Neural progenitor cell (in vitro differentiated cells): ENCODE results near the gene ADAM17. TPM values are rescaled to one million over a fixed set of nuclear protein-coding genes. Genes with fewer than 3 reads are reported as not detected.

ENCODE experiments used
- DNase-seq: peaks from one replicate; pipeline ENCODE4 v3.0.0-alpha.2; 2016; ENCODE audit warnings: low spot score
- H2AFZ ChIP-seq: fragments of 200-600 bp; sonication (generic); replicated peaks from 2 replicates; pipeline ENCODE4 v1.6.1; 2016; ENCODE audit warnings: antibody characterized with exemption
- H3F3A ChIP-seq: fragments of 200-600 bp; sonication (generic); 2 replicates; pipeline ENCODE4 v1.6.1; 2016; ENCODE audit warnings: antibody characterized with exemption, low read depth
- H3K27ac ChIP-seq: fragments of 200-600 bp; sonication (generic); 2 replicates; pipeline ENCODE4 v1.5.1; 2016; ENCODE audit warnings: mild to moderate bottlenecking
- H3K27me3 ChIP-seq: fragments of 200-600 bp; sonication (generic); 2 replicates; pipeline ENCODE4 v1.6.1; 2016; ENCODE audit warnings: mild to moderate bottlenecking, moderate library complexity
- H3K36me3 ChIP-seq: fragments of 200-600 bp; sonication (generic); 2 replicates; pipeline ENCODE4 v1.5.1; 2016
- H3K4me1 ChIP-seq: fragments of 200-600 bp; sonication (generic); 2 replicates; pipeline ENCODE4 v1.6.1; 2016; ENCODE audit warnings: mixed run types
- H3K4me2 ChIP-seq: fragments of 200-600 bp; sonication (generic); 2 replicates; pipeline ENCODE4 v1.6.1; 2016
- H3K4me3 ChIP-seq: fragments of 200-600 bp; sonication (generic); 2 replicates; pipeline ENCODE4 v1.5.1; 2016
- H3K79me2 ChIP-seq: fragments of 200-600 bp; sonication (generic); 2 replicates; pipeline ENCODE4 v1.6.1; 2016; ENCODE audit warnings: low read depth
- H3K9ac ChIP-seq: fragments of 200-600 bp; sonication (generic); 2 replicates; pipeline ENCODE4 v1.6.1; 2016
- H3K9me3 ChIP-seq: fragments of 200-600 bp; sonication (generic); 2 replicates; pipeline ENCODE4 v1.5.1; 2016; ENCODE audit warnings: low read depth
- H4K20me1 ChIP-seq: fragments of 200-600 bp; sonication (generic); 2 replicates; pipeline ENCODE4 v1.6.1; 2016; ENCODE audit warnings: low read depth
- H3K27ac Mint-ChIP-seq: 3 replicates; pipeline ENCODE4 v1.8.0; 2021; ENCODE audit warnings: mixed read lengths
- H3K27me3 Mint-ChIP-seq: 2 replicates; pipeline ENCODE4 v1.8.0; 2022; ENCODE audit warnings: low read depth, mild to moderate bottlenecking, inconsistent platforms, moderate library complexity, mixed read lengths; ENCODE audit not compliant: insufficient read depth
- H3K36me3 Mint-ChIP-seq: 3 replicates; pipeline ENCODE4 v1.8.0; 2021; ENCODE audit warnings: mixed read lengths
- H3K4me1 Mint-ChIP-seq: 3 replicates; pipeline ENCODE4 v1.8.0; 2021; ENCODE audit warnings: mixed read lengths
- H3K4me3 Mint-ChIP-seq: 3 replicates; pipeline ENCODE4 v1.8.0; 2021; ENCODE audit warnings: mild to moderate bottlenecking, moderate library complexity, mixed read lengths
- H3K9me3 Mint-ChIP-seq: 3 replicates; pipeline ENCODE4 v1.8.0; 2020; ENCODE audit warnings: mixed read lengths
- CTCF ChIP-seq: fragments of 200-600 bp; sonication (generic); IDR thresholded peaks from 2 replicates; pipeline ENCODE4 v1.5.1; 2017; ENCODE audit warnings: antibody characterized with exemption, mild to moderate bottlenecking
- EZH2 ChIP-seq: fragments of 200-600 bp; sonication (generic); IDR thresholded peaks from 2 replicates; pipeline ENCODE4 v1.6.1; 2017; ENCODE audit warnings: antibody characterized with exemption, mild to moderate bottlenecking, moderate library complexity
- EZH2phosphoT487 ChIP-seq: fragments of 200-600 bp; sonication (generic); IDR thresholded peaks from 2 replicates; pipeline ENCODE4 v1.6.1; 2017; ENCODE audit warnings: antibody characterized with exemption
- total RNA-seq: library from RNA; depleted of rRNA; stranded (reverse); fragments of >200 nt; gene quantifications from 2 replicates; pipeline ENCODE4 v1.2.3, GENCODE V29; 2015; ENCODE audit warnings: low replicate concordance

The ADAM17 gene
- total RNA-seq = 49.7 and 72.1 TPM in 2 replicates

GRCh38 chr2:9555297-9556120, at the start of gene ADAM17:
ADAM17 (minus strand) TSS chr2:9555830; CDS start chr2:9555605, 225 bp downstream.
- Histone ChIP-seq H3K9ac (peak within 1 kb of the TSS; percentile 81), H2AFZ (peak within 1 kb of the TSS; percentile 70), H3F3A (peaks cover 39% of the 10 kb centered on the region), H3K27ac (peak within 1 kb of the TSS; percentile 92), H3K4me2 (peak within 1 kb of the TSS; percentile 95), H3K4me3 (peak within 1 kb of the TSS; percentile 61), H4K20me1 (peaks cover 33% of the 10 kb centered on the region), H3K36me3 (no peaks in the 10 kb centered on the region), H3K79me2 (peaks cover 67% of the 10 kb centered on the region), H3K27me3 (no peaks in the 10 kb centered on the region), H3K4me1 (peaks cover 14% of the 10 kb centered on the region), H3K9me3 (no peaks in the 10 kb centered on the region)
- peak; percentile 98 for DNase-seq
- TF ChIP-seq CTCF (peak; percentile 54), EZH2phosphoT487 (no peak), EZH2 (peak; percentile 48)
- peaks cover 8% of the 10 kb centered on the region for H3K36me3 Mint-ChIP-seq
- peak within 1 kb of the TSS; percentile 99 for H3K27ac Mint-ChIP-seq
- H3K4me1 Mint-ChIP-seq = peaks cover 33% of the 10 kb centered on the region
- peak within 1 kb of the TSS; percentile 98 for H3K4me3 Mint-ChIP-seq
- no peaks in the 10 kb centered on the region for H3K9me3 Mint-ChIP-seq
- no peaks in the 10 kb centered on the region for H3K27me3 Mint-ChIP-seq

- H3K4me3 Mint-ChIP-seq = no peak overlapping the region
- no peaks in the 10 kb centered on the region for H3K9me3 ChIP-seq
- H3F3A ChIP-seq = no peaks in the 10 kb centered on the region
- no peaks in the 10 kb centered on the region for H3K4me1 ChIP-seq
- no peak overlapping the region for H3K4me2 ChIP-seq
- peaks cover 31% of the 10 kb centered on the region for H4K20me1 ChIP-seq
- TF ChIP-seq EZH2 (no peak), EZH2phosphoT487 (no peak), CTCF (no peak)
- H3K79me2 ChIP-seq = peaks cover 100% of the 10 kb centered on the region
- peaks cover 59% of the 10 kb centered on the region for H3K9me3 Mint-ChIP-seq
- DNase-seq = no peak
- H2AFZ ChIP-seq = no peak overlapping the region
- peaks cover 2% of the 10 kb centered on the region for H3K27me3 Mint-ChIP-seq
- no peak overlapping the region for H3K27ac Mint-ChIP-seq
- peaks cover 2% of the 10 kb centered on the region for H3K4me1 Mint-ChIP-seq
- peaks cover 75% of the 10 kb centered on the region for H3K36me3 Mint-ChIP-seq
- H3K4me3 ChIP-seq = no peak overlapping the region
- H3K36me3 ChIP-seq = peaks cover 26% of the 10 kb centered on the region
- H3K9ac ChIP-seq = no peak overlapping the region
- H3K27ac ChIP-seq = no peak overlapping the region
- no peaks in the 10 kb centered on the region for H3K27me3 ChIP-seq
These were observed 46.8 kb upstream of the ADAM17 start for GRCh38 chr2:9602412-9602811.

- H3K4me3 ChIP-seq = no peak overlapping the region
- H3F3A ChIP-seq = no peaks in the 10 kb centered on the region
- TF ChIP-seq CTCF = no peak
- no peak for TF ChIP-seq EZH2
- TF ChIP-seq EZH2phosphoT487 = no peak
- no peaks in the 10 kb centered on the region for H3K4me1 Mint-ChIP-seq
- no peak for DNase-seq
- H3K9me3 Mint-ChIP-seq = peaks cover 61% of the 10 kb centered on the region
- no peak overlapping the region for H3K4me3 Mint-ChIP-seq
- H4K20me1 ChIP-seq = peaks cover 34% of the 10 kb centered on the region
- H2AFZ ChIP-seq = no peak overlapping the region
- no peak overlapping the region for H3K9ac ChIP-seq
- H3K9me3 ChIP-seq = no peaks in the 10 kb centered on the region
- no peak overlapping the region for H3K27ac Mint-ChIP-seq
- H3K27ac ChIP-seq = no peak overlapping the region
- peaks cover 2% of the 10 kb centered on the region for H3K27me3 Mint-ChIP-seq
- H3K4me1 ChIP-seq = no peaks in the 10 kb centered on the region
- no peaks in the 10 kb centered on the region for H3K27me3 ChIP-seq
- peaks cover 78% of the 10 kb centered on the region for H3K36me3 Mint-ChIP-seq
- H3K4me2 ChIP-seq = no peak overlapping the region
- H3K36me3 ChIP-seq = peaks cover 26% of the 10 kb centered on the region
- H3K79me2 ChIP-seq = peaks cover 100% of the 10 kb centered on the region
These were observed 45.8 kb upstream of the ADAM17 start for GRCh38 chr2:9601397-9601796.
